T1000 (cell line): Measurements from ENCODE around the gene TRAK1.

Experiments used
- DNase-seq: peaks from one replicate; lab custom pipeline; 2025; ENCODE audit warnings: mixed read lengths; lab: John Stamatoyannopoulos, UW

Gene TRAK1

DNA sequence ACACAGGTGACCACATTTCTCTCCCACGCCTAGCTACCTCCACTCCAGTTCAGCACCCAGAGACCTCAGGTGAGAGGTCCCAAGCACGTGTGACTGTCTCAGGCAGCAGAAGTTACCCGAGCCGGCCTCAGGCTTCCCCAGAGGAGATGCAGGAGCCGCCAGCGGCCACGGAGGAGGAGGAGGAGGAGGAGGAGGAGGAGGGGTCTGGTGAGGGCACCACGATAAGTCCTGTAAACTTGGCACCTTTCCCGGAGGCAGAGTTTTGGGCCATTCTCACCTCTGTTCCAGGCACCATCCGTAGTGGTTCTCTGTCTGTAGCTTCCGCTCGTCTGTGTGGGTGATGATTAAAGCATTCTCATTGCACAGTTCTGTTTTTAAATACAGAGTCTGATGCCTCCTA lies 118.8 kb downstream of the TRAK1 start:
- DNase-seq: no peak

- no peak for DNase-seq
Observed at GRCh38 chr3:42210726-42211125, 119.6 kb downstream of the TRAK1 start.

GRCh38 chr3:42213417-42213816 lies 122.3 kb downstream of the TRAK1 start:
- DNase-seq: no peak

DNA sequence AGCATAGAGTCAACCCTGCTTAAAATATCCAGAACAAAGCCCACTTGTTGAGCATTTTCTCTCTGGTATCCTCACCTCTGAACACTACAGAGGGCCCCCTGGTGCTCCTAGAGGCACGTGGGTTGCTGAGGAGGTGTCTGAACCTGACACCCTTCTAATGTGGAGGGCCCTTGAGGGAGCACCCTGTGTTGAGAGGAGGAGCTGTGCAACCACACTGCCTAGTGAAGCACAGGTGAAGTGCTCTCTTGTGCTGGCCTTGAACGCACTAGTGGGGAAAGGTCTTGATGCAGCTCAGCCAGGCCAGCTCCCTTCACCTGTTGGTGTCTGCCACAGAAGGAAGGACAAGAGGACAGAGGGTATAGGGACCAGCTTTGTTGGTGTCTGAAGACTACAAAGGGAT lies 122.9 kb downstream of the TRAK1 start:
- no peak for DNase-seq

GRCh38 chr3:42214565-42215283 lies 123.6 kb downstream of the TRAK1 start:
- DNase-seq: no peak

GRCh38 chr3:42216302-42216701 lies 125.1 kb downstream of the TRAK1 start:
- DNase-seq: no peak

DNA sequence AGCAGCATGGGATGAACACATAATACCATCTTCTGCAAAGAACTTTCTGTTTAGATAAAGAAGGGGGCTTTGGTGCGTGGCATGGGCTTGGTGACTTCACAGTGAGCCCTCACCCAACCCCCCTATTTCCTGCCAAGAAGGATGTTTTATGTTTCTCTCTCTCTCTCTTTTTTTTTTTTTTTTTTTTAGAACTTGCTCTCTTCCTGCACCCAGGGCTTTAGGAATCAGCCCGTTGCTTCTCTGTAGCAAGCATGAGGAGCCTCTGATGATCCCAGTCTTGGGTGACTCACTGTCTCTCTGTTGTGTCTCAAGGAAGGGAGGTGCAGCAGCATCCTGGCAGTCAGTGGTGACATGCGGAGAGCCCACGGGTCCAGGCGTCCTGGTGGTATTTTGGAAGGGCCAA lies 125.8 kb downstream of the TRAK1 start:
- DNase-seq: no peak

GRCh38 chr3:42220436-42221121 lies 129.4 kb downstream of the TRAK1 start:
- no peak for DNase-seq

DNA sequence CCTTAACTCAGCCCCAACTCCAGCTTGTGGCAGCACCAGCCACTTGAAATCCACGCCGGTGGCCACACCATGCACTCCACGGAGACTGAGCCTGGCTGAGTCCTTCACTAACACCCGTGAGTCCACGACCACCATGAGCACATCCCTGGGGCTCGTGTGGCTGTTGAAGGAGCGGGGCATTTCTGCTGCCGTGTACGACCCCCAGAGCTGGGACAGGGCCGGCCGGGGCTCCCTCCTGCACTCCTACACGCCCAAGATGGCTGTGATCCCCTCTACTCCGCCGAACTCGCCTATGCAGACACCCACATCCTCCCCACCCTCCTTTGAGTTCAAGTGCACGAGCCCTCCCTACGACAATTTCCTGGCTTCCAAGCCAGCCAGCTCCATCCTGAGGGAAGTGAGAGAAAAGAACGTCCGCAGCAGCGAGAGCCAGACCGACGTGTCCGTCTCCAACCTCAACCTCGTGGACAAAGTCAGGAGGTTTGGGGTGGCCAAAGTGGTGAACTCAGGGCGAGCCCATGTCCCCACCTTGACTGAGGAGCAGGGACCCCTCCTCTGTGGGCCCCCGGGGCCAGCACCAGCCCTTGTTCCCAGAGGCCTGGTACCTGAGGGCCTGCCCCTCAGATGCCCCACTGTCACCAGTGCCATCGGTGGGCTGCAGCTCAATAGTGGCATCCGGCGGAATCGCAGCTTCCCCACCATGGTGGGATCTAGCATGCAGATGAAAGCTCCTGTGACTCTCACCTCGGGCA lies 132.0 kb downstream of the TRAK1 start:
- DNase-seq: no peak

DNA sequence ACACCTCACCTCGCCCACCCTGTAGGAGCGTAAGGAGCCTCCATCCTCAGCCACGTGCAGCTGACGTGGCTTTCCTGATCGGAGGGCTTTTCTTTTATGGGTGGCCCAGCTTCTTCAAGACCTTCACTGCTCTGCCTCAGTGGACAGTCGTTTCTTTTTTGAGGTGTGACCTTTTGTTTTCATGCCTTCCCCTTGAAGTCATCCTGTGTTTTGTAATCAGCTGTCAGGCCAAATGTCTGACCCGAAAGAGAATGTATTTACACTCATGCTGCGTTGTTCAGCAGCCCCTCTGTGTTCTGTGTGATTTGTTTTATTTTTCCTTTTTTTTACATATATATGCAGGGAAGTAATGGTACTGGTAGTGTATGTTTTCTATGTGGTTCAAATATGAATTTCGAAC lies 133.0 kb downstream of the TRAK1 start:
- DNase-seq: no peak

DNA sequence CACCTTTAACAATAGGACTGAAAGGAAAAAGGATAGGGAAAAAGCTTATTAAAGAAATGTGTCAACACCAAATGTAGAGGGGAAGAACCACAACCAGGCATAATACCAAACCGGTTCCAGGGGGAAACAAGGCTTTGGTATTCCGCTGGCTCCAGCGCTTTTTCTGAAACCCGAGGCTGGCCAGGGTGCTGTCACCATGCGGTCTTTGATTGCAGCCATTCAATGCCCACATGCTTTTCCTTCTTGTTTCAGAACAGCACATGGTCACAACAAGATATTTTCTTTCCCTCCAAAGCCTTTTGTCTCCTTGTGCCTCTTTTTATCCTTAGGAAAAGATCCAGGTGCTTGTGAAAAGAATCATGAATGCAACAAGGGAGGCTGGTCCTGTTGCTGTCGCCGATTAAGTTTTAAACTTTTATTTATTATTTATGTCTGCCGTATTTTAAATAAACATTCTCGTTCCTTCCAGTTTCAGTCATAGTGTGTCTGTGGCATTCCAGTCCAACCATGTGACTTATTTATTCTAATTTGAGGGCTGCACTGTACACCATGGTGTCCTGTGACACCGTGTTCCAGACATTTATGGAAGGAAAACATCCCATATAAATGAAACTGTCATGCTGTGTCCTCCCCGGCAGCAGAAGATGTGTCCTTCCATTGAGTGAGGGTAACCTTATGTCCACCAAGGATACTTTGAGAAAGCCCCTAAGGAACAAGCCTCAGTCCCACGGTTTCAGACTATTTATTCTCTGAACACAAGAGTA lies 133.7 kb downstream of the TRAK1 start:
- DNase-seq: no peak

DNA sequence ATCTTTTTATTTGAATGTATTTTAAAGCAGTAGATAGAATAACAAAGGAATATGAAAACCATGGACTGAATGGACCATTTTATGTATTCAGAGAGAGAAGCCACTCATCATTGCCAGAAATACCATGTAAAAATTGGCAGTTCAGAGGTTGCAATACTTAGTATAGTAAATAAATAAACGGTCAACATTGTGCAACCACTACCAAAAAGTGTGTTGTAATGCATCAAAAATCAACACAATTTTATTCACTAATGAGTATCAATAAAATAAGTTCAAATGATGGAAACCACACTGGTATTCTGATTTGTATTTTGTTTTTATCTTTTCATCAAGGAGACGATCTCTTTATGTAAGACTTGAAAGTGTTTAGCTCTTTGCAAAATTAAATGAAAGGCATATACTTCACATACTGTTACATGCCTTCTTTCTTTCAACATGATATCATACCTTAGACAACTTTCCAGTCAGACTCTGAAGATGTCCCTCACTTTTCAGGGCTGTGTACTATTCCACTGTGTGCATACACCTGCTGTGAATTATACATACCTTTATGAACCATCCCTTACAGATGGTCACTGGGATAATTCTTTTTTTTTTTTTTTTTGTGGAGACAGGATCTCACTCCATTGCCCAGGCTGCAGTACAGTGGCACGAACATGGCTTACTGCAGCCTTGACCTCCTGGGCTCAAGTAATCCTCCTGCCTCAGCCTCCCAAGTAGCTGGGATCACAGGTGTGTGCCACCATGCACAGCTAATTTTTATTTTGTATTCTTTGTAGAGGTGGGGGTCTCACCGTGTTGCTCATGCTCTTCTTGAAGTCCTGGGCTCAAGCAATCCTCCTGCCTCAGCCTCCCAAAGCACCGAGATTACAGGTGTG lies 134.6 kb downstream of the TRAK1 start:
- no peak for DNase-seq

DNA sequence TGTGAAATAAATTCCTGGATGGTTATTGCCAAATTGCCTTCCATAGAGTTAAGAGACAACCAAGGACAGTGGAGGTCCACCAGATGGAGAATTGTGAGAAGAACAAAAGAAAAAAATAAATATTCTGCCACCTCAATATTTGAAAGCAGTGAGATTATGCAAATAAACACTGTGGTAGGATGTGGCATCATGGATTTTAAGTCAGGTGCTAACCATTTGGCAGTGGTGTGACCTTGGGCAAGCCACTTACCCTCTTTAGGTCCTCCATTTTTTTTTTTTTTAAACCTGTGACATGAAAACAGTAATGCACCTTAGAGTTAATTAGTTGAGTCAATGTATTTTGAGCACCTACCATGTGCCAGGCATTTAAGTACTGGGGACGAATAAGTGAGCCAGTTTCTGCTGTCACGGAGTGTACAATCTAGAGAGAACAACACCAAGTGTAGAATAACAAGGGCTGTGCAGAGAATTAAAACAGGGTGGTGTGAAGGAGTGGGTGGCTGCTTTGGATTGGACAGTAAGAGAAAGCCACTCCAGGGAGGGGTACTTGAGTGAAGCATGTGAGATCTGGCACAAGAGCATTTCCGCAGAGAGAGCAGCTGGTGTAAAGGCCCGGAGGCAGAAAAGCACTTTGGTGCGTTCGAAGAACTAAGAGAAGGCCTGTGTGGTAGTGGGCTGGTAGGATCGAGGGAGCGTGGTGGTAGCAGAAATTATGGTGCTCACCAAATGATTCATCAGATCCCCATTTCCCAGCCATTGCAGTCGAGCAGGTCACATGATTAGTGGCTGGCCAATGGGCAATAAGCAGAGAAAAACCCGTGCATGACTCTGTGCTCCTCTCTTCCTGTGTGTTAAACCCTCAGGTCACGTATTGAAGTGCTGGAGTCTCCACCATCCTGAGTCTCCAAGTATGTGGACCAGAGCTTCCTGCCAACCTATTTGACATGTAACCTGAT lies 135.6 kb downstream of the TRAK1 start:
- DNase-seq: no peak

DNA sequence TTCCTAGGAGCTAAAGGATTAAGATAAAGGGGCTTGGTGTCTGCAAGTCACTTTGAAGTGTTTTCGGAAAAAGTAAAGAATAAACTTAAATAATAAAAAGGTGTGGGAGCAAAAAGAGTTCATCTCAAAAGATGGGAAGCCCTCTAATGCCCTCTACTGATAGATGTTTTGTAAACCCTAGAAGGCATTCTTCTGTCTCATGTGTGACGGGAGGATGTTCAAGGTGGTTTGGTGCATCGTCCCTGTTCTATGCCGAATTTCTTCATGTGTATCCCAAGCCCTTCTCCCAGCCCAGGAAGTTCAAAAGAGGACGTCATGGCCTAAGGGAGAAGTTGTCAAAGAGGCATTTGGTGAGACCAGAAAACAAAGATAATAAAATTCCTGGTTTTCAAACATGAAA lies 137.6 kb downstream of the TRAK1 start:
- DNase-seq: no peak

- no peak for DNase-seq
Observed at GRCh38 chr3:42229266-42229941, 138.2 kb downstream of the TRAK1 start.

DNA sequence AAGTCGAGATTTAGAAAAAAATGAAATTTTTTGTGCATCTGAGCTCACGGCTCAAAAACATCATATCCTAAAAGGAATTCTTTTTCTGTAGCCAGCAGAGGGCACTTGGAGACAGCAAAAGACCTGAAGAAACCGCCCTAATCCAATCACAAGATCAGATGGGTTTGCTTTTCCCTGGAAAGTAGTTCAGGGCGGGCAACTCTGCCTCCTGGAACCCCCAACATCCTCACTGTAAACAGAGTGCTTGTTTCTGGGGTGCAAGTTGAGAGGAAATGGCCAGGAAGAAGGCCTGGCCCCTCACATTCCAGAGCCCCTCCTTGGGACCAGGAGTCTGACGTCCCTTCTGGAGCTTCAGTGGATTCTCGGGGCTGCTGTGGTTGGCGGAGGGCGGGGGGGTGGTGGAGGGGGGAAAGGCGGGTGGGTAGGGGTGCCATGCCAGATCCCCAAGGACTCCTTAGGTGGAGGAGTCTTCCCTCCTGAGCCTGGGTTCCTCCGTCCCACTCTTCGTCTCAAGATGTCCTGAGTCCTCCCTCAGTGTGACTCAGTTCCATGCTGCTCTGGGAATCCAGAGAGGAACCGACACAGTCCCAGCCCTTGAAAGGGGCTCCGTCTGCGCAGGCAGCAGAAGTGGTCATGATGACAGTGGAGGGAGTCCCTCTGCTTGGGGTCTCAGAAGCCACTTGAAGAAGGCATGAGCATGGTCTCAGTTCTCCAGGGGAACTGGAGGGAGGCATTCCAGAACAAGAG lies 139.0 kb downstream of the TRAK1 start:
- peak; percentile 14 for DNase-seq

- no peak for DNase-seq
Observed at GRCh38 chr3:42230860-42231259, 139.7 kb downstream of the TRAK1 start.

DNA sequence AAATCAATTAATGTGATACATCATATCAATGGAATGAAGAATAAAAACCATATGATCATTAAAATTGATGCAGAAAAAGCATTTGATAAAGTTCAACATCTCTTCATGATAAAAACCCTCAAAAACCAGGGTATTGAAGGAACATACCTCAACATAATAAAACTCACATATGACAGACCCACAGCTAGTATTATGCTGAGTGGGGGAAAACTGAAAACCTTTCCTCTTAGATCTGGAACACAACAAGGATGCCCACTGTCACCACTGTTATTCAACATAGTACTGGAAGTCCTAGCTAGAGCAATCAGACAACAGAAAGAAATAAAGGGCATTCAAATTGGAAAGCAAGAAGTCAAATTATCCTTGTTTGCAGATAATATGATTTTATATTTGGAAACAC lies 144.4 kb downstream of the TRAK1 start:
- no peak for DNase-seq

GRCh38 chr3:42236611-42237010 lies 145.5 kb downstream of the TRAK1 start:
- DNase-seq: no peak
